ENCODE results near the gene UXT. TPM values are rescaled to one million over a fixed set of nuclear protein-coding genes. Genes with fewer than 3 reads are reported as not detected.

Gene UXT
- polyA plus RNA-seq, 1 donor (not counting 4 experiments of a cell fraction or from before 2014, with no cell fraction given) = 87.4 TPM

GRCh38 chrX:47637546-47638195 lies 21.3 kb downstream of the UXT start:
- Histone ChIP-seq H2AFZ (ENCODE audit: control insufficient read depth, low read length) (no peak overlapping the region), H3K27ac (ENCODE audit: control insufficient read depth, insufficient read depth, low read length) (no peak overlapping the region), H4K20me1 (ENCODE audit: control insufficient read depth, extremely low read depth, insufficient read depth, low read length) (no peaks in the 10 kb centered on the region), H3K27me3 (ENCODE audit: control insufficient read depth, extremely low read depth, insufficient read depth, low read length) (no peaks in the 10 kb centered on the region), H3K9ac (ENCODE audit: control insufficient read depth, extremely low read depth, insufficient read depth, low read length) (no peak overlapping the region), H3K9me1 (ENCODE audit: control insufficient read depth, extremely low read depth, insufficient read depth, low read length) (no peaks in the 10 kb centered on the region), H3K79me2 (ENCODE audit: control insufficient read depth, insufficient read depth, low read length) (no peaks in the 10 kb centered on the region), H3K4me1 (ENCODE audit: control insufficient read depth, extremely low read depth, insufficient read depth, low read length) (no peaks in the 10 kb centered on the region), H3K4me2 (ENCODE audit: control insufficient read depth, extremely low read depth, insufficient read depth, low read depth, low read length) (no peak overlapping the region), H3K4me3 (ENCODE audit: control insufficient read depth in 2 of 3, extremely low read depth in 1 of 3, insufficient read depth in 2 of 3, low read depth in 1 of 3, low read length in 3 of 3) (no peak overlapping the region), H3K36me3 (ENCODE audit: control insufficient read depth in 2 of 2, extremely low read depth in 1 of 2, insufficient read depth in 2 of 2, low read length in 2 of 2) (peaks cover 2 to 19% of the 10 kb centered on the region in 2 experiments), H3K9me3 (ENCODE audit: control insufficient read depth, low read depth, low read length) (peaks cover 2% of the 10 kb centered on the region)
- dilution Hi-C loops (cut with MboI; ENCODE audit: extremely low pct_ligation_motif_present, low sequenced_read_pairs) = no loop called here
- FAIRE-seq (no peak), DNase-seq (ENCODE audit: low read depth, low spot score) (no peak)
- TF ChIP-seq CTCF (optimal IDR thresholded peaks at IDR 0.05 in 1 of 3, IDR thresholded peaks at IDR 0.05 in 1 of 3, conservative IDR thresholded peaks at IDR 0.05 in 1 of 3; ENCODE audit: extremely low read depth in 1 of 3, insufficient read depth in 2 of 3, low read length in 3 of 3) = no peak
- TF ChIP-seq EZH2 (IDR thresholded peaks at IDR 0.05; ENCODE audit: low read length) = no peak

- peaks cover 2 to 11% of the 10 kb centered on the region in 2 experiments for H3K36me3 ChIP-seq (ENCODE audit: control insufficient read depth in 2 of 2, extremely low read depth in 1 of 2, insufficient read depth in 2 of 2, low read length in 2 of 2)
These were observed 24.0 kb downstream of the UXT start for GRCh38 chrX:47634871-47635575.

More at GRCh38 chrX:47634871-47635575, 24.0 kb downstream of the UXT start:
- Histone ChIP-seq H3K4me3 (ENCODE audit: control insufficient read depth in 2 of 3, extremely low read depth in 1 of 3, insufficient read depth in 2 of 3, low read depth in 1 of 3, low read length in 3 of 3) (no peak overlapping the region), H3K9me3 (ENCODE audit: control insufficient read depth, low read depth, low read length) (peaks cover 2% of the 10 kb centered on the region), H3K79me2 (ENCODE audit: control insufficient read depth, insufficient read depth, low read length) (no peaks in the 10 kb centered on the region), H4K20me1 (ENCODE audit: control insufficient read depth, extremely low read depth, insufficient read depth, low read length) (no peaks in the 10 kb centered on the region), H3K27me3 (ENCODE audit: control insufficient read depth, extremely low read depth, insufficient read depth, low read length) (no peaks in the 10 kb centered on the region), H3K9ac (ENCODE audit: control insufficient read depth, extremely low read depth, insufficient read depth, low read length) (no peak overlapping the region), H3K4me1 (ENCODE audit: control insufficient read depth, extremely low read depth, insufficient read depth, low read length) (no peaks in the 10 kb centered on the region), H3K4me2 (ENCODE audit: control insufficient read depth, extremely low read depth, insufficient read depth, low read depth, low read length) (no peak overlapping the region), H3K27ac (ENCODE audit: control insufficient read depth, insufficient read depth, low read length) (no peak overlapping the region), H2AFZ (ENCODE audit: control insufficient read depth, low read length) (no peak overlapping the region), H3K9me1 (ENCODE audit: control insufficient read depth, extremely low read depth, insufficient read depth, low read length) (no peaks in the 10 kb centered on the region)
- no peak for DNase-seq (ENCODE audit: low read depth, low spot score)
- FAIRE-seq = no peak
- dilution Hi-C loops (cut with MboI; ENCODE audit: extremely low pct_ligation_motif_present, low sequenced_read_pairs) = no loop called here
- TF ChIP-seq CTCF (optimal IDR thresholded peaks at IDR 0.05 in 1 of 3, IDR thresholded peaks at IDR 0.05 in 1 of 3, conservative IDR thresholded peaks at IDR 0.05 in 1 of 3; ENCODE audit: extremely low read depth in 1 of 3, insufficient read depth in 2 of 3, low read length in 3 of 3) = no peak
- no peak for TF ChIP-seq EZH2 (IDR thresholded peaks at IDR 0.05; ENCODE audit: low read length)
